Keratinocyte (primary cell): ENCODE measurements around the gene RBM15. TPM values are rescaled to one million over a fixed set of nuclear protein-coding genes. Genes with fewer than 3 reads are reported as not detected.

Source experiments
- DNase-seq: peaks from one replicate; pipeline ENCODE4 v3.0.0-alpha.2; 2011; ENCODE audit warnings: low read depth, missing footprints, low spot score
- FAIRE-seq: peaks from 2 replicates; lab custom pipeline; 2011; peaks lifted over from hg19 to GRCh38; lab: Jason Lieb, UNC
- H2AFZ ChIP-seq: 2 replicates; pipeline ENCODE4 v1.6.0; 2012; ENCODE audit warnings: low read length, control low read depth, inconsistent platforms; ENCODE audit not compliant: control insufficient read depth
- H3K27ac ChIP-seq: 2 replicates; pipeline ENCODE4 v1.5.1; 2011; ENCODE audit warnings: low read length; ENCODE audit not compliant: control insufficient read depth, insufficient read depth
- H3K27me3 ChIP-seq: 3 replicates; pipeline ENCODE4 v1.6.0; 2011; ENCODE audit warnings: low read length; ENCODE audit not compliant: control insufficient read depth, insufficient read depth; ENCODE audit errors: extremely low read depth
- H3K36me3 ChIP-seq, 2 experiments: 2 replicates in 1 of 2; 3 replicates in 1 of 2; pipeline ENCODE4 v1.5.1; 2011; ENCODE audit warnings: low read length in 2 of 2, mild to moderate bottlenecking in 1 of 2; ENCODE audit not compliant: control insufficient read depth in 2 of 2, insufficient read depth in 2 of 2; ENCODE audit errors: extremely low read depth in 1 of 2
- H3K4me1 ChIP-seq: 3 replicates; pipeline ENCODE4 v1.5.1; 2011; ENCODE audit warnings: low read length; ENCODE audit not compliant: control insufficient read depth, insufficient read depth; ENCODE audit errors: extremely low read depth
- H3K4me2 ChIP-seq: 3 replicates; pipeline ENCODE4 v1.6.0; 2011; ENCODE audit warnings: low read depth, low read length; ENCODE audit not compliant: control insufficient read depth, insufficient read depth; ENCODE audit errors: extremely low read depth
- H3K4me3 ChIP-seq, 3 experiments: fragments of 200-600 bp in 1 of 3; sonication (generic) in 1 of 3; 2 replicates in 2 of 3; 3 replicates in 1 of 3; pipeline ENCODE4 v1.5.1; 2011 to 2016; ENCODE audit warnings: low read length in 3 of 3, mild to moderate bottlenecking in 3 of 3, control low read depth in 2 of 3, inconsistent platforms in 1 of 3, low read depth in 1 of 3, mixed read lengths in 1 of 3, mixed run types in 1 of 3, moderate library complexity in 1 of 3; ENCODE audit not compliant: control insufficient read depth in 2 of 3, insufficient read depth in 2 of 3; ENCODE audit errors: extremely low read depth in 1 of 3
- H3K79me2 ChIP-seq: 2 replicates; pipeline ENCODE4 v1.6.0; 2012; ENCODE audit warnings: low read length; ENCODE audit not compliant: control insufficient read depth, insufficient read depth
- H3K9ac ChIP-seq: 3 replicates; pipeline ENCODE4 v1.6.0; 2011; ENCODE audit warnings: low read length; ENCODE audit not compliant: control insufficient read depth, insufficient read depth; ENCODE audit errors: extremely low read depth
- H3K9me1 ChIP-seq: 3 replicates; pipeline ENCODE4 v1.6.0; 2011; ENCODE audit warnings: low read length; ENCODE audit not compliant: control insufficient read depth, insufficient read depth; ENCODE audit errors: extremely low read depth
- H3K9me3 ChIP-seq: 2 replicates; pipeline ENCODE4 v1.5.1; 2012; ENCODE audit warnings: low read depth, low read length; ENCODE audit not compliant: control insufficient read depth
- H4K20me1 ChIP-seq: 3 replicates; pipeline ENCODE4 v1.6.0; 2011; ENCODE audit warnings: low read length; ENCODE audit not compliant: control insufficient read depth, insufficient read depth; ENCODE audit errors: extremely low read depth
- EZH2 ChIP-seq: IDR thresholded peaks from one replicate; pipeline ENCODE4 v1.6.1; 2012; ENCODE audit warnings: inconsistent platforms, mild to moderate bottlenecking, low read length, moderate library complexity
- dilution Hi-C: fragments of 300-500 bp; cut with MboI; formaldehyde crosslinking; loops from one replicate; pipeline ENCODE4 v1.7.0; 2020; ENCODE audit warnings: low sequenced_read_pairs; ENCODE audit not compliant: extremely low pct_ligation_motif_present
- polyA plus RNA-seq, 5 experiments: library from polyadenylated mRNA; depleted of rRNA in 3 of 5; stranded (reverse) in 3 of 5; stranded (forward) in 1 of 5; unstranded in 1 of 5; fragments of >200 nt; gene quantifications; 1 replicate in 1 of 5; 2 replicates in 3 of 5; 3 replicates in 1 of 5; pipeline versions ENCODE4 v1.2.1 to v1.2.3, GENCODE V29; 2011 to 2012; ENCODE audit warnings: missing spikeins in 2 of 5, low read depth in 1 of 5, low replicate concordance in 1 of 5
- TF ChIP-seq, protein P1 (sequence below), 3 experiments: IDR thresholded peaks in 1 of 3; conservative IDR thresholded peaks in 1 of 3; optimal IDR thresholded peaks in 1 of 3; 2 replicates in 2 of 3; 3 replicates in 1 of 3; pipeline versions ENCODE3 to v1.5.1; 2011; ENCODE audit warnings: low read length in 3 of 3, mild to moderate bottlenecking in 3 of 3, moderate library complexity in 2 of 3, control low read depth in 1 of 3, inconsistent platforms in 1 of 3; ENCODE audit not compliant: insufficient read depth in 2 of 3; ENCODE audit errors: extremely low read depth in 1 of 3

Gene RBM15
- polyA plus RNA-seq, 1 donor (not counting 4 experiments of a cell fraction or from before 2014, with no cell fraction given), result 10.0 TPM

DNA sequence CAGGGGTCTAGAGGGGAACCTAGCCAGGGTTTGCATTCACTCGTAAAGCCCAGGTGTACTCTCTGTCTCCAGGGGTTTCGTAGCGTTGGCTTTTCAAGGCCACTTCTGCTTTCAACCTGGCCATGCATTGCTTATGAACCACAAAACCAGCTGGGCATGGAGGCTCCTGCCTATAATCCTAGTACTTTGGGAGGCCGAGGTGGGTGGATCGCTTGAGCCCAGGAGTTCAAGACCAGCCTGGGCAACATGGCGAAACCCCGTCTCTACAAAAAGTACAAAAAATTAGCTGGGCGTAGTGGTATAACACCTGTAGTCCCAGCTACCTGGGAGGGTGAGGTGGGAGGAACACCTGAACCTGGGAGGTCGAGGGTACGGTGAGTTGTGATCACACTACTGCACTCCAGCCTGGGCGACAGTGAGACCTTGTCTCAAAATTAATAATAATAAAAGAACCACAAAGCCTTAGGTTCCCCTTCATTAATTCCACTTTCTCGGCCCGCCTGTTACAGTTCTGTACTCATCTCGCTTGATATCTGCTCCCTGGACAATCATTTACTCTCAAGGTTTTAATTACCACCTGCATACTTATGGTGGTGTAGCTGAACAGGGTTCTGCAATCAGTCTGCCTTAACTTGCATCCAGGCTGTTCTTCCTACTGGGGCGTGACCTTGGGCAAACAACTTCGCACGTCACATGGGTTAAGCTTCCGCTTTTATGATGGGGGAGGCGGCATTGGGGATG is 45.6 kb downstream of the RBM15 start:
- no peak for TF ChIP-seq EZH2
- TF ChIP-seq, protein P1, sequence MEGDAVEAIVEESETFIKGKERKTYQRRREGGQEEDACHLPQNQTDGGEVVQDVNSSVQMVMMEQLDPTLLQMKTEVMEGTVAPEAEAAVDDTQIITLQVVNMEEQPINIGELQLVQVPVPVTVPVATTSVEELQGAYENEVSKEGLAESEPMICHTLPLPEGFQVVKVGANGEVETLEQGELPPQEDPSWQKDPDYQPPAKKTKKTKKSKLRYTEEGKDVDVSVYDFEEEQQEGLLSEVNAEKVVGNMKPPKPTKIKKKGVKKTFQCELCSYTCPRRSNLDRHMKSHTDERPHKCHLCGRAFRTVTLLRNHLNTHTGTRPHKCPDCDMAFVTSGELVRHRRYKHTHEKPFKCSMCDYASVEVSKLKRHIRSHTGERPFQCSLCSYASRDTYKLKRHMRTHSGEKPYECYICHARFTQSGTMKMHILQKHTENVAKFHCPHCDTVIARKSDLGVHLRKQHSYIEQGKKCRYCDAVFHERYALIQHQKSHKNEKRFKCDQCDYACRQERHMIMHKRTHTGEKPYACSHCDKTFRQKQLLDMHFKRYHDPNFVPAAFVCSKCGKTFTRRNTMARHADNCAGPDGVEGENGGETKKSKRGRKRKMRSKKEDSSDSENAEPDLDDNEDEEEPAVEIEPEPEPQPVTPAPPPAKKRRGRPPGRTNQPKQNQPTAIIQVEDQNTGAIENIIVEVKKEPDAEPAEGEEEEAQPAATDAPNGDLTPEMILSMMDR (optimal IDR thresholded peaks at IDR 0.05 in 1 of 3, IDR thresholded peaks at IDR 0.05 in 1 of 3, conservative IDR thresholded peaks at IDR 0.05 in 1 of 3; ENCODE audit: extremely low read depth in 1 of 3, insufficient read depth in 2 of 3, low read length in 3 of 3), result no peak
- Histone ChIP-seq H2AFZ (no peak overlapping the region), H3K9me1 (no peaks in the 10 kb centered on the region), H3K27ac (no peak overlapping the region), H3K4me3 (no peak overlapping the region), H3K4me1 (peaks cover 4% of the 10 kb centered on the region), H3K27me3 (no peaks in the 10 kb centered on the region), H3K9me3 (no peaks in the 10 kb centered on the region), H3K4me2 (no peak overlapping the region), H3K9ac (no peak overlapping the region), H3K79me2 (no peaks in the 10 kb centered on the region), H3K36me3 (no peaks in the 10 kb centered on the region), H4K20me1 (no peaks in the 10 kb centered on the region)
- FAIRE-seq, result no peak
- dilution Hi-C loops, result no loop called here
- no peak for DNase-seq

DNA sequence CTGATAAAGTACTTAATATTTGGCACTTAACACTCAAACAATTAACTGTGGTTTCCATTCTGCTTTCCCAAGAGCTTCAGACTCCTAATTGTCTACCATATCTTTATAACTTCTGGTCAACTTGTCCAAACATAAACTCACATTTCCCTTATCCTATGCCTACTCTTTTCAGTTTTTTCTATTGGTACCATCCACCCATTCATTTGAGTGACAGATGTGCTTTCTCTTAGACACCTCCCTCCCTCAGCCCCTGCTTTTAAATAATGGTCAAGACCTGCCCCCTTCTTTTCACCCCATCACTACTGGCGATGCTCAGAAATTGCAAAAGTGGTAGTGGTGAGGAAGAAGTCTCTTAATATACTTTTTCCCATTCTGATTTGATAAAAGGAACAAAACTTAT is 46.2 kb downstream of the RBM15 start:
- no peak for TF ChIP-seq EZH2
- TF ChIP-seq, protein P1 (optimal IDR thresholded peaks at IDR 0.05 in 1 of 3, IDR thresholded peaks at IDR 0.05 in 1 of 3, conservative IDR thresholded peaks at IDR 0.05 in 1 of 3; ENCODE audit: extremely low read depth in 1 of 3, insufficient read depth in 2 of 3, low read length in 3 of 3), result no peak

More for the DNA sequence above, 46.2 kb downstream of the RBM15 start:
- H2AFZ ChIP-seq, result no peak overlapping the region
- no peaks in the 10 kb centered on the region for H3K9me1 ChIP-seq
- H3K79me2 ChIP-seq, result no peaks in the 10 kb centered on the region
- dilution Hi-C loops, result no loop called here
- no peak overlapping the region for H3K27ac ChIP-seq
- DNase-seq, result no peak
- H3K9ac ChIP-seq, result no peak overlapping the region
- FAIRE-seq, result no peak
- no peak overlapping the region for H3K4me2 ChIP-seq
- H3K4me3 ChIP-seq, result no peak overlapping the region
- H4K20me1 ChIP-seq, result no peaks in the 10 kb centered on the region
- no peaks in the 10 kb centered on the region for H3K27me3 ChIP-seq
- H3K9me3 ChIP-seq, result no peaks in the 10 kb centered on the region
- H3K36me3 ChIP-seq, result no peaks in the 10 kb centered on the region
- H3K4me1 ChIP-seq, result peaks cover 4% of the 10 kb centered on the region
